ENCODE data around the gene MIA.
"Not testable (repeated sequence)": the region's sequence is repeated elsewhere in the genome, so short reads cannot be mapped to it uniquely, and the experiment has no call there.

The MIA gene

DNA sequence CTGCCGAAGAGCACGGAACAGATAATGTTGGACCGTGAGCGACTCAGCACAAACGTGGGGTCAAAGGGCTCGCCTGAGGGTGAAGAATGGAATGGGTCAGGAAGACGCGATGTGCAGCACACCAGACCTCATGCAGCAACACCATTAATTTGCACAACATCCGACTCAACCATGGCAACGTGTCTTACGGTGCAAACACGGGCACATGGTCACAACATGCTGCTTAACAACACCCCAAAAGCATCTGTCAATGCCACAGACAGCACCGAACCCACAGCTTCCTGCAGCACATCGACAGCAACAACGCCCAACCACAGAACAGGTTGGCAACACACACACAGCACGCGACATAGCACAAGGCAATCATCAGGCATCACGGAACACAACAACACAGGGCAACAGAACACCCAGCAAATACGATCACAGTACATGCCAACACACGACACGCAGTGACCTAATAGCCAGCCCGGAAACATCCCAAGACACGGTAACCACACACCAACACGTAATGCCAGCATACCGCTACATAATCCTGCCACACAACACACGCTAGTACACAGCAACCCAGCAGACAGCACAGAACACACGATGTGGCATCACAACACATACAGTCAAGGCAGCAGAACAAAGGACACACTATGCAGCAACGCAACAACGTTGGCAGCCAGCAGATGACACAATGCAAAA, 51.5 kb downstream of the MIA start:
- POLR2A ChIA-PET, result not testable (repeated sequence)

More for the DNA sequence above, 51.5 kb downstream of the MIA start:
- DNase-seq (ENCODE audit: low read depth, low spot score); H3K4me3 ChIP-seq (ENCODE audit: low read depth, low read length): not testable (repeated sequence)
- CTCF ChIA-PET, result interaction anchor here (1.4 kb wide), 1 partner anchor 10 kb away, joined by 3 read pairs; no protein-coding TSS in a partner anchor
